KBM-7 (cell line): Measurements from ENCODE around the gene RBP7.
"Not testable (repeated sequence)": the region's sequence is repeated elsewhere in the genome, so short reads cannot be mapped to it uniquely, and the experiment has no call there.

Experiments used
- DNase-seq: peaks from one replicate; pipeline ENCODE4 v3.0.0-alpha.2; 2015
- in situ Hi-C: fragments of 300-500 bp; cut with MboI; formaldehyde crosslinking; loops from 2 replicates; pipeline ENCODE4 v1.14.3; 2020; ENCODE audit warnings: low sequenced_read_pairs, low pct_unique_long_range_greater_than_20kb, mixed read lengths

RBP7 gene

DNA sequence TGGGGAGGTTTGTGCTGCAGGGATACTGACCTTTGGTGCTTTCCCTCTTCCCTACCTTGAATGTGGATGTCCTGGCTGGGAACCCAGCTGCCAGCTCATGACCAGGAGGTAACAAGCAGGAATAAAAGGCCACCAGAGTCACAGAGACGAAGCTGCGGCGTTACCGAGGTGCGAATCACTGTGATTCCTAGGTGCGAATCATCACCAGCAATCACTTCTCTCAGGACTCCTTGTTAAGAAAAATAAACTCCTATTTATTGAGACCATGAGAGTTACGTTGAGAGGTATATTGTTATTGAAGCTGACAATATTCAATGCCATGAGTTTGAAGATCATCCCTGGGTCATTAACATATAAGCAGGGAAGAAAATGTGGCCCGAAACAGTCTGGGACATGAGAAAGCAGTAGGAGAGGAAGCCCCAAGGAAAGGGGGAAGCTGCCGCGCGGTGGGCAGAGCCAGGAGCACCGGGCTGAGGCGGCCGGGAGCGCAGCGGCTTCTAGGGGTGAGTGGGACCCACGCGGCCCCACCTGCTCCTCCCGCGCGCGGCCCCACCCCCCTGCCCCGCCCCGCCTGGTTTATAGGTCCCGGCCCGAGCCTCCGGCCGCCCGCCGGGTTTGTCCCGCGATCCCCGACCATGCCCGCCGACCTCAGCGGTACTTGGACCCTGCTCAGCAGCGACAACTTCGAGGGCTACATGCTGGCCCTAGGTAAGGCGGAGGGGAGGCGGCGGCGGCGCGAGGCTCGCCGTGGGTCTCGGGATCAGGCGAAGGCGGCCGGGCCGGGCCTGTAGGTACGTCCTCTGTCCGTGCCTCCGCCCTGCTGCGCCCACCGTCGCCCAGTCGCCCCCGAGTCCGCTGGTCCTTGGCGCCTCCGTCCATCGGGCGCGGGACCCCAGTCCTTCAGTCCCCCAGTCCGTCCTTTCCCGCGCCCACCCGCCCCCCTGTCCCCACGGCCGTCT is at the start of gene RBP7:
RBP7 (plus strand) TSS at position 605 of the 959 bp plus-strand sequence; CDS start at position 636, 31 bp downstream.
- DNase-seq: no peak
- in situ Hi-C loops: no loop called here

DNA sequence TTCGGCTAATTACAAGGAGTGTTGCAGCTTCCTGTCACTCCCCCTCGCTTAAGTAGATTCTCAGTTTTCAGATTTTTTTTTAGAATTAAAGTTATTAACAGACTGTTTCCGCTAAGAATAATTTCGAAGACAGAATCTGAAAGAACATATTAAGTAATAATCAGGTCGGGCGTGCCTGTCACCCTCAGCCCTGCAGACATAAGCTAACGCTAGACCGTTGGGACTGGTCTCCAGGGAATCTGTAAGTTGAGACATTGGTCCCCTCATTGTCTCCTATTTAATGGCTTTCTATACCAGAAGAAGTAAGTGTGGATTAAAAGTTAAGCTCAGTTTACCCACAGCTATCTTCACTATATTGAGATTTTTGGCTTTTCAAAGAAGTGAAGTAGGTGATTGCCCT is 39.3 kb upstream of the RBP7 start:
- in situ Hi-C loops: no loop called here
- DNase-seq: no peak

DNA sequence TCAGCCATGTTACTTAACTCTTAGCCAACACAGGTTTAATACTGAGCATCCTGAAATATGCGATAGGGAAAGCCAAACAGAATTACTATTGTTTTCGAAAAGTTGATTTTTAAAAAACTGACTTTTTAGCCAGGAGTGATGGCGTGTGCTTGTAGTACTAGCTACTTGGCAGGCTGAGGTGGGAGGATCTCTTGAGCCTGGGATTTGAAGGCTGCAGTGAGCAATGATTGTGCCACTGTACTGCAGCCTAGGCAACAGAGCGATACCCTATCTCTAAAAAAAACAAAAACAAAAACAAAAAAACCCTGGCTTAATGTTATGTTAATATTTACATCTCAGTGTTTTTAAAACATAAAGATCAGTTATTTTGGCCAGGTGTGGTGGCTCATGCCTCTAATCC is 37.0 kb upstream of the RBP7 start:
- in situ Hi-C loops: no loop called here
- DNase-seq: no peak

DNA sequence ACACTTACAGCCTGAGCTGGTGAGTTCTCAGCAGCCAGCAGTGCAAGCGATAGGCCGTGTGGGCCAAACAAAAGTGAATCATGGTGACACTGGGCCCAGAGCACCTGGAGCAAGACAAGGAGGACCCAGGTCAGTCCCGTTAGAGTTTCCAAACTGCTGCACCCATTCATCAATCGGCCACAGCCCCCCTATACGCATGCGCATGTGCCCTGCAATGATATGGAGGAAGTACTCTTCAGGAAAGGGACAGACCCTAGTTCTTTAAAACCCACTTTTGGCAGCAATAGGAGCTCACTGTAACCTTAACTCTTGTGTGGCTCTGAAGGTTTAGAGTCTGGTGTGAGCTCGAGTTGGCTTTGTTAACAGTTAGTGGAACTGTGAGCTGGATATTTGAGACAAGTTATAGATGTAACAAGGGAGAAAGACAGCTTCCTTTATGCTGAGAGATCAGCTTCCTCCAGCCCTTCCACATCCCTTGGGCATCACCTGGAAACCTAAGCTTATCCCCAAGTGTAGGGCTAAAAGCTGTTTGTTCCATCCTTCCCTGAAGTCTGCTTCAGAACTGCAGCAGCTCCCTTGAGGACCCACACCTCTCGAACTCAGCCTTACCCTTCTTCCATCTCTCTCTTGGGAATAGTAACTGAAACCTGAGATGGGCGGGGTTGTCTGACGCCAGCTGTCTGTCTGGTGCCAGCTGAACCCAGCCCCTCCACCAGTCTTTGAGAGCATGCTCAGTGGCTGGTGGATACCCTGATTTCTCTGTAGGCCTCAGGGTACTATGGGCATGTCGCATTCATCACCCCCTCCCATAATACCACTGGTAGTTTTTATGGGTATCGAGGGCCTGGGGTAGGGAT is 36.1 kb upstream of the RBP7 start:
- in situ Hi-C loops: no loop called here
- DNase-seq: no peak

DNA sequence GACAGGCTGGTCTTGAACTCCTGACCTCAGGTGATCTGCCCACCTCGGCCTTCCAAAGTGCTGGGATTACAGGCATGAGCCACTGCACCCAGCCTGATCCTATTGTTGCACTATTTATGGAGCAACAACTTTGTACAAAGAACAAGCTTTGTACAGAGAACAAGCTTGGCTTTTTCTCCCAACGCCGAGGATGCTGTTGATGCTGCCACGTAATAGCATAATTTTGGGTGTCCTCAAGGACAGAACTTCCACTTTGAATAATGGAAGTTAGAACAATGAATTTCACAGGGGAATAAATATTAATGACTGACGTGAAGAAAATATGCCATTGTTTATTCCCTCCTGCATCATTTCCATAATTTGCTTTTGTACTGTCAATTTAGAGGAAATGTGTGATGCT is 12.8 kb upstream of the RBP7 start:
- in situ Hi-C loops: no loop called here
- DNase-seq: no peak

DNA sequence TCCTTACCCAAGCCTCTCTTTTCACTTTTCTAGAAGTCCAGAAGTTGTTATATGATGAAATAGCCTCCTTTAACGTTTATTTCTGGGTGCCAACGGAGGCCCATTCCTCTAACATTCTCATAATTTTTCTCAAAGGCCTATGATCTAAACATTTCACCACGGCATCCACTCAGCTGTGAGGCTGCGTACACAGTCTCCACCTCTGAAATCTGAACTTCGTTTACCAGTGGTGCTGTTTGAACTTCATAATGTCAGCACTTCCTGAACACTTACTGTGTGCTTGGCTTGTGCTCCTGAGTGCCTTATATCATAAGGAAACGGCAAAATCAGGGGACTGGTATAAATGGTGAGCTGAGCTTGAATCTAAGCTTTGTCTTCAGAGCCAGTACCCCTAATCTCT is 12.0 kb upstream of the RBP7 start:
- DNase-seq: no peak
- in situ Hi-C loops: no loop called here

DNA sequence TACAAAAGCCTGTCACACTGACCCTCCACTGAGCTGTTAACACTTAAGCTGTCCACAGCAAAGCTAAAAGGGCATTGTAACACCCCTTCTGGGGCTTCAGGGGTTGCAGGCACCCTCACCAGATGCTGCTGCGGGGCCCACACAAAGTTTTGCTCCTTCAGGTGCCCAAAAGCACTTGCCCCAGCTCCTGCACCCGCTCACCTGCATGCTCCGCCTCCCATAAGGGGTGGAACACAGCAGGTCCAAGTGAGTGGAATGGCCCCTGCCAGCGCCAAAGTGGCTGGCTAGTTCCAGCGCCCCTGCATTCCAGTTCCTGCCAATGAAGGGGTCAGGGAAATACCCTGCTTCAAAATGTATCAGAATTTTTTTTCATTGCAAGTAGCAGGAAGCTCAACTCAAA is 7.3 kb upstream of the RBP7 start:
- in situ Hi-C loops: no loop called here
- no peak for DNase-seq

DNA sequence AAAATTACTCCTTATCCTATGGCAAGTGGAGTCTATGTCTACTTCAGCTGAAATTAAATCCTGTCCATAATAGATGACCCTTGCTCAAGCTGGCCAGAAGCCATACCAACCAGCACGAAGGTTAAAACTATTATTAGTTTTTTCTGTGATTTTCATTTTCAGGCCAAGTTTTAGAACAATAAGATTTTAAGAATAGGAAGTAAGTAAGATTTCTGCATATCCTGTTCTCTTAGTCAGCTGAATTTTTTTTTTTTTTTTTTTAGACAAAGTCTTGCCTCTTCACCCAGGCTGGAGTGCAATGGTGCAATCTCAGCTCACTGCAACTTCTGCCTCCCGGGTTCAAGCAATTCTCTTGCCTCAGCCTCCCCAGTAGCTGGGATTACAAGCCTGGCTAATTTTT is 6.1 kb upstream of the RBP7 start:
- no peak for DNase-seq
- in situ Hi-C loops: no loop called here

DNA sequence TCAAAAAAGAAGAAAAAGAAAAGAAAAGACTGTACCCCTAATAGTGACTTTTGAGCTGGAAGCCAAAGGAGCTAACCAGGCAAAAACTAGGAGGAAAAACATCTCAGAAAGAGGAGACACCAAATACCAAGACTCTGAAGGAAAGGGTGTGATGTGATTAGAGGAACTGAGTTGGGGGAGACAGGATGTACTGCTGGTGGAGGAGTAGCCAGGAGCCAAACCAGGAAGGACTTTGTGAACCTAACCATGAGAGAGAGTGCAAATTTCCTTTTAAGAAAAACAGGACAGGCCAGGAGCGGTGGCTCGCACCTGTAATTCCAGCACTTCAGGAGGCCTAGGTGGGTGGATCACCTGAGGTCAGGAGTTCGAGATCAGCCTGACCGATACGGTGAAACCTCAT is 4.1 kb upstream of the RBP7 start:
- in situ Hi-C loops: no loop called here
- peak; percentile 65 for DNase-seq

DNA sequence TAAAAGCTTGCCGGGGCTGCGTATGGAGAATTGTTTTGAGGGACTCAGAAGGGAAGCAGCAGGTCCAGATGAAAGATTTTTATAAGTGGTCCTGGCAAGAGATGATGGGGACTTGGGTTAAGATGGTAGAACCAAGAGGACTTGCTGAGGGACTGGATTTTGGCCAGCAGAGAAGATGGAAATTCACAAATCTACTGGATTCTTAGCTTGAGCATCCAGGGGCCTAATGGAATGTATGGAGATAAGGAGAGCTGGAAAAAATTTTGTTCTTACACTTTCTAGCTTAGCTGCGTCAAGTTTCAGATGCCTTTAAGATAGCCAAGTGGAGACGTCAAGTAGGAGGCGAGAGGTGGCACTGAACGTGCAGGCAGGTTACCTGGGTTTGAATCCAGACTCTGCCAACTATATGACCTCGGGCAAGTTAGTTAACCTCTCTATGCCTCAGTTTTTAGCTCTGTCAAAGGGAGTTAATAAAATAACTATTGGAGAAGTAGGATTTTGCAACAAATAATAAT is 3.4 kb upstream of the RBP7 start:
- no peak for DNase-seq
- in situ Hi-C loops: no loop called here

DNA sequence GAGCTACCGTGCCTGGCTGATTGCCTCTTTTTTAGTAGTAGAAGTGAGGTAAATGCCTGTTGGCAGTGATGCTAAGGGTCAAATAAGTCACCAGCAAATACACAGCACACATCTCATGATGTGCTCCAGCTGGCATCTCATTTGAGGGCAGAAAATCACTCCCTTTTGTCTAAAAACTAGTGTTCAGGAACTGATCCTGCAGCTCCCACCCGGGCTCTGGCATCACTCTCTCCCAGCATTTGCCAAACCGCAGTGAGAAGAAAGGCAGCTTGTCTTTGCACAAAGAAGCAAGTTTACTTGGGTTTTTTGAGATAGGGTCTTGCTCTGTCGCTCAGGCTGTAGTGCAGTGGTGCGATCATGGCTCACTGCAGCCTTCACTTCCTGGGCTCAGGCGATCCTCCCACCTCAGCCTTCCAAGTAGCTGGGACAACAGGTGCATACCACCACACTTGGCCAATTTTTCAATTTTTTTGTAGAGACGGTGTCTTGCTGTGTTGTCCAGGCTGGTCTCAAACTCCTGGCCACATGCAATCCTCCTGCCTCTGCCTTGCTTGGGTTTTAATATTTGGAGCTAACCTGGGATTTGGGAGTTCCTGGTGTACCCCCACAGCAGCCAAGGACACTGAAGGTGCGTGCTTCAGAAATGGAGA is 4.1 kb downstream of the RBP7 start:
- no peak for DNase-seq
- in situ Hi-C loops: no loop called here

DNA sequence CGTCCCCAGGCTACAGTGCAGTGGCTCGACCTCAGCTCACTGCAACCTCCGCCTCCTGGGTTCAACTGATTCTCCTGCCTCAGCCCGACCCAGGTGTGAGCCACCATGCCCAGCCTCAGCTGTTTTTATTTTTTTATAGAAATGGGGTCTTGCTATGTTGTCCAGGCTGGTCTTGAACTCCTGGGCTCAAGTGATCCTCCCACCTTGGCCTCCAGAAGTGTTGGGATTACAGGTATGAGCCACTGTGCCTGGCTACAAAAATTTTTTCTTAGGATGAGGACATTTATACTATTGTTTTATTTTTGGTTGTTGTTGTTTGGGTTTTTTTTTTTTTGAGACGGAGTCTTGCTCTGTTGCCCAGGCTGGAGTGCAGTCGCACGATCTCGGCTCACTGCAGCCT is 8.2 kb downstream of the RBP7 start:
- in situ Hi-C loops, DNase-seq: not testable (repeated sequence)

DNA sequence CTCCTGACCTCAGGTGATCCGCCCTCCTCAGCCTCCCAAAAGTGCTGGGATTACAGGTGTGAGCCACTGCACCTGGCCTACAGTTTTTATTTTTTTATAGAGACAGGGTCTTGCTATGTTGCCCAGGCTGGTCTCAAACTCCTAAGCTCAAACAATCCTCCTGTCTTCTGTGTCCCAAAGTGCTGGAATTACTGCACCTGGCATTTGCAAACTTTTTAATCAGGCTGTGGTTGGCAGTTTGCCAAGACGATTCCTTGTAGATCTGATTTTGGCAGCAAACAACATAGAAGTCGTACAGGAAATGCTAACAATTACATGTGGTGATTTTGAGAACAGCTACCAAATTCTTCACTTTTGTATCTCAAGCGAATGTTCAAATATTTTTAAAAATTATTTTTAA is 10.1 kb downstream of the RBP7 start:
- in situ Hi-C loops: no loop called here
- DNase-seq: no peak

DNA sequence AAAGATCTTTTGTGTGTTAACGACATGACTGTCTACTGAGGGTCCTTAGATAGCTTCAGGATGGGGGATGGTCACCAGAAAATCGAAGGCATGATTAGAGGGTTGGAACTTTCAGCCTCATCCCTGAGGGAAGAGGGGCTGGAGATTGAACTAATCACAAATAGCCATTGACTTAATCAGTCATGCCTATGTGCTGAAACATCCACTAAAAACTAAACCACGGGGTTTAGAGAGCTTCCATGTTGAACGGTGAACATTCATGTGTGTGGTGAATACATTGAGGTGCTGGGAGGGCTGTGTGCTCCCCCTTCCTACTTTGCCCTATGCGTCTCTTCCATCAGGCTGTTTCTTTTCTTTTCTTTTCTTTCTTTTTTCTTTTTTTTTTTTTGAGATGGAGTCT is 17.0 kb downstream of the RBP7 start:
- in situ Hi-C loops: no loop called here
- DNase-seq: no peak

DNA sequence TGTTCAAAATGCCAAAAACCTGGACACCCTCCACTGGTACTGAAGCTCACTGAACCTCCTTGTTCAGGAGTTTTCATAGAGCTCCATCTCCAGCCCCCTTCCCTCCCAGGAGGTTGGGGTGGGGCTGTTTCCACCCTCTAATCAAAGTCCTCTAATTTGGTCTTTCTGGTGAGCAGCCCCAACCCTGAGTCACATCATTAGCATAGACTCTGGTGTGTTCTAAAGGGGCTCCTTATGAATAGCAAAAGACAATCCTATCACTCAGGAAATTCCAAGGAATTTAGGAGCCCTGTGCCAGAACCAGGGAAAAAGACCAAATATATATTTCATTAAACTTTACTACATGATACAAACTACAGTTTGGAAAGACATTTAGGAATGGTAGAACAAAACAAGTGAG is 22.5 kb downstream of the RBP7 start:
- DNase-seq: no peak
- in situ Hi-C loops: no loop called here

DNA sequence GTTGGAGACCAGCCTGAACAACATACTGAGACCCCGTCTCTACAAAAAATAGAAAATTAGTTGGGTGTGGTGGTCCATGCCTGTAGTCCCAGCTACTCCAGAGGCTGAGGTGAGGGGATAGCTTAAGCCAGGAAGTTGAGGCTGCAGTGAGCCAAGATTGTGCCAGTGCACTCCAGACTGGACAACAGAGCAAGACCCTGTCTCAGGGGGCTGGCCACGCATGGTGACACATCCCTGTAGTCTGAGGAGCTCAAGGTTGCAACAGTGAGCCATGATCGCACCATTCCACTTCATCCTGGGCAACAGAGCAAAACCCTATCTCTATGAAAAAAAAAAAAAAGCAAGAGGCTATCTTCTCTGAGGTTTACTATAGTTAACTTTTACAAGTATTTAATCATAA is 23.1 kb downstream of the RBP7 start:
- in situ Hi-C loops: no loop called here
- no peak for DNase-seq

DNA sequence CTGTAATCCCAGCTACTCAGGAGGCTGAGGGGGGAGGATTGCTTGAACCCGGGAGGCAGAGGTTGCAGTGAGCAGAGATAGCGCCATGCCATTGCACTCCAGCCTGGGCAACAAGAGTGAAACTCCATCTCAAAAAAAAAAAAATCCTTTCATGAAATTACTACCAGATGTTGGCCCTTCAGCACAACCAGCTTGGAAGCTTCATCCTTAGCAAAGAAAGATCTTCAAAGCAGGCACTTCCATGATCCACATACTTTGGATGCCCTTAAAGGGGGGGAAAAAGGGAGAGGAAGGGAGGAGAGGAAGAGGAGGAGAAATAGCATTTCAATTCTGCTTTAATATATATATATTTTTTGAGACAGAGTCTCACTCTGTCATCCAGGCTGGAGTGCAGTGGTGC is 23.6 kb downstream of the RBP7 start:
- in situ Hi-C loops, DNase-seq: not testable (repeated sequence)

DNA sequence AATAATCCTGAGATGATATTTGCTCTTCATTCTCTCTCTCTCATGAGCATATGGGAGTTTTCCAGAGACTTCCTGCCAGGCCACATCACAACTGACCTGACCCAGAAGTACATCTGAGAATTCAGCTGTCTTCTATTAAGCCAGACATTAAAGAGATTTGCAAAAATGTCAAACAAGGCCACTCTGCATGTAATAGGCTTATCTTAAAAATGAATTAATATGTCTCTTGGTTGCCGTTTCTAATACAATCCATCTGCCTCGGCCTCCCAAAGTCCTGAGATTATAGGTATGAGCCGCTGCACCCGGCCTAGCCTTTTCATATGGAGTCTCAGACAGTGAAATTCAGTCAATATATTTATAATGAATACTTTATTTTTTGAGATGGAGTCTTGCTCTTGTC is 25.0 kb downstream of the RBP7 start:
- in situ Hi-C loops, DNase-seq: not testable (repeated sequence)

DNA sequence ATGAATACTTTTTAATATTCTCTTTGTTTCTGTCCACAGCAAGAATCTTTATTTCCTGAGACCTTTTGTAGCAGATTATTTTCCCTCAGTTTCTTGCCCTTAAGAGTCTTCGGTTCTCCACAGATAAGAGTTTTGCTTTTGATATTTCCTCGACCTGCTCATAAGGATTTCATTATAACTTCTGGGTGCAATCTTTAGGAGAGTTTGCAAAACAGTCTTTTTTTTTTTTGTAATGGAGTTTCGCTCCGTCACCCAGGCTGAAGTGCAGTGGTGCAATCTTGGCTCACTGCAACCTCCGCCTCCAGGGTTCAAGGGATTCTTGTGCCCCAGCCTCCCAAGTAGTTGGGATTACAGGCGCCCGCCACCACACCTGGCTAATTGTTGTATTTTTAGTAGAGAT is 25.6 kb downstream of the RBP7 start:
- no peak for DNase-seq
- in situ Hi-C loops: no loop called here

DNA sequence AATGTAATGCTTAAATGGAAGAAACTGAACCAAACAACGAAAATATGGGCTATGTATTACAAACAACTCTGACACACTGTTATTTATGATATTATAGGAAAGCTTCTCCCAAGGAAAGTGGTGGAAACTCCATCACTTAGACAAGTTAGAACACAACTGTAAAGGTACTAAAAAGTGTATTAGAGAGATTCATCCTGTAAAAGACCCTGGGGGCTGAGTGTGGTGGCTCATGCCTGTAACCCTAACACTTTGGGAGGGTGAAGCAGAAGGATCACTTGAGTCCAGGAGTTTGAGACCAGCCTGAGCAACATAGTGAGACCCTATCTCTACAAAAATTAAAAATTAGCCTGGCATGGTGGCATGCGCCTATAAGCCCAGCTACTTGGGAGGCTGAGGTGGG is 28.3 kb downstream of the RBP7 start:
- in situ Hi-C loops: no loop called here

More for the DNA sequence above, 28.3 kb downstream of the RBP7 start:
- DNase-seq: no peak
